Left ventricle myocardium inferior (tissue), 1 donor: ENCODE results near the gene TMEM179. TPM values are rescaled to one million over a fixed set of nuclear protein-coding genes. Genes with fewer than 3 reads are reported as not detected.

Source experiments
- DNase-seq: peaks from one replicate; pipeline ENCODE4 v3.0.0-alpha.2; 2020
- H3K27ac ChIP-seq: fragments of 200-600 bp; replicated peaks from 2 replicates; pipeline ENCODE4 v1.8.0; 2021
- H3K27me3 ChIP-seq: fragments of 200-600 bp; 2 replicates; pipeline ENCODE4 v1.8.0; 2021; ENCODE audit warnings: low read depth
- H3K36me3 ChIP-seq: fragments of 200-600 bp; 2 replicates; pipeline ENCODE4 v1.8.0; 2021
- H3K4me1 ChIP-seq: fragments of 200-600 bp; 2 replicates; pipeline ENCODE4 v1.8.0; 2021
- H3K4me3 ChIP-seq: fragments of 200-600 bp; 2 replicates; pipeline ENCODE4 v1.8.0; 2021; ENCODE audit warnings: mild to moderate bottlenecking, moderate library complexity
- H3K9me3 ChIP-seq: fragments of 200-600 bp; replicated peaks from 2 replicates; pipeline ENCODE4 v1.8.0; 2021
- intact Hi-C: fragments of 100-400 bp; cut with micrococcal nuclease; formaldehyde crosslinking; loops from one replicate; pipeline ENCODE4 v1.11.0; 2022
- total RNA-seq: library from RNA; stranded (reverse); fragmentation: NEBNext Ultra II Directional; extraction: Animal tissue kit (Norgen Biotek cat#: 25700); gene quantifications from one replicate; pipeline ENCODE4 v1.2.1, GENCODE V29; 2021
- TF ChIP-seq, protein P1 (sequence below): fragments of 200-600 bp; IDR thresholded peaks from 2 replicates; pipeline ENCODE4 v1.8.0; 2021; ENCODE audit warnings: antibody characterized with exemption, mild to moderate bottlenecking, borderline replicate concordance
- donor health status: DM: no; HTN: yes; CAD: no; lungs with severe emphysema.

TMEM179 gene
- total RNA-seq, 1 donor from 2014 or later, result 0.49 TPM

DNA sequence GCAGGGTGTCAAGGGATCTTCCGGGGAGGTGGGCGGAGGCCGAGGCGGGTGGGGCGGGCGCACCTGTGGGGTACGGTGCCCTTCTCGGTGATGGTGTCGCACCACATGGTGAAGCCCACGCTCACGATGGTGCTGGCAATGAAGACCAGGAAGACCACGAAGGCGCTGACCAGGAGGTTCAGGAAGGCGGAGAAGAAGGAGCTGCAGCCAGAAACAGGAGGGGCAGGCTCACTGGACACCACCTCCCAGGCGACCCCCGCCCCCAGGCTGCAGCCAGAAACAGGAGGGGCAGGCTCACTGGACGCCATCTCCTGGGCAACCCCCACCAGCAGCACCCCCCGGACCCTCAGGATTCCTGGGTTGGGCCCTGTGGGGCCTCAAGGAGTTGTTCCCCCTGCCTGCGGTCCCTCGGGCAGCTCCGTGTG lies 7.6 kb downstream of the TMEM179 start:
- Histone ChIP-seq H3K9me3 (no peaks in the 10 kb centered on the region), H3K4me1 (peaks cover 26% of the 10 kb centered on the region), H3K36me3 (no peaks in the 10 kb centered on the region), H3K4me3 (no peak overlapping the region), H3K27ac (no peak overlapping the region), H3K27me3 (peaks cover 78% of the 10 kb centered on the region)
- TF ChIP-seq, protein P1, sequence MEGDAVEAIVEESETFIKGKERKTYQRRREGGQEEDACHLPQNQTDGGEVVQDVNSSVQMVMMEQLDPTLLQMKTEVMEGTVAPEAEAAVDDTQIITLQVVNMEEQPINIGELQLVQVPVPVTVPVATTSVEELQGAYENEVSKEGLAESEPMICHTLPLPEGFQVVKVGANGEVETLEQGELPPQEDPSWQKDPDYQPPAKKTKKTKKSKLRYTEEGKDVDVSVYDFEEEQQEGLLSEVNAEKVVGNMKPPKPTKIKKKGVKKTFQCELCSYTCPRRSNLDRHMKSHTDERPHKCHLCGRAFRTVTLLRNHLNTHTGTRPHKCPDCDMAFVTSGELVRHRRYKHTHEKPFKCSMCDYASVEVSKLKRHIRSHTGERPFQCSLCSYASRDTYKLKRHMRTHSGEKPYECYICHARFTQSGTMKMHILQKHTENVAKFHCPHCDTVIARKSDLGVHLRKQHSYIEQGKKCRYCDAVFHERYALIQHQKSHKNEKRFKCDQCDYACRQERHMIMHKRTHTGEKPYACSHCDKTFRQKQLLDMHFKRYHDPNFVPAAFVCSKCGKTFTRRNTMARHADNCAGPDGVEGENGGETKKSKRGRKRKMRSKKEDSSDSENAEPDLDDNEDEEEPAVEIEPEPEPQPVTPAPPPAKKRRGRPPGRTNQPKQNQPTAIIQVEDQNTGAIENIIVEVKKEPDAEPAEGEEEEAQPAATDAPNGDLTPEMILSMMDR, result no peak
- peak; percentile 13 for DNase-seq
- intact Hi-C loops, result no loop called here

DNA sequence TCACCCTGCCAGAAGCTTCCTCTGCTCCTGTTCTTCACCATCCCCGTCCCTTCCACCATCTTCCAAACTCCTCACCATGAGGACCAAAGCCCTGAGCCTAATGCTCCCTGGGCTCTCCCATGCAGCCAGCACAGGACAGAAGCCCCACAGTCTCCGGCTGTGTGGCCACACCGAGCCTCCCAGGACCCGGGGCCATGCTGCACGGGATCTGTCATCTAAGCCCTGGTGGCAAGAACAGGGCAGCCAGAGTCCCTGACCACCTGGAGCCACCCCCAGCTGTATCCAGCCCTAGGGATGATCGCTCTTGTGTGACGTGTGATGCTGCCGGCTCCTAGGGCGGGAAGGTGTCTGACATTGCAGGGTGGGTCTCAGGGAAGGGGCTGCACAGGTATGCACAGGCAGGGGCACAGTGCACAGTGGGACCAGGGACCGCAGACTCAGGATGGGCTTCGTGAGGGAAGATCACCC lies 8.1 kb downstream of the TMEM179 start:
- no peak overlapping the region for H3K27ac ChIP-seq
- no peaks in the 10 kb centered on the region for H3K9me3 ChIP-seq
- no peaks in the 10 kb centered on the region for H3K36me3 ChIP-seq
- H3K27me3 ChIP-seq, result peaks cover 74% of the 10 kb centered on the region
- H3K4me1 ChIP-seq, result peaks cover 26% of the 10 kb centered on the region
- intact Hi-C loops, result no loop called here
- no peak overlapping the region for H3K4me3 ChIP-seq
- DNase-seq, result peak; percentile 6
- TF ChIP-seq, protein P1, result no peak

DNA sequence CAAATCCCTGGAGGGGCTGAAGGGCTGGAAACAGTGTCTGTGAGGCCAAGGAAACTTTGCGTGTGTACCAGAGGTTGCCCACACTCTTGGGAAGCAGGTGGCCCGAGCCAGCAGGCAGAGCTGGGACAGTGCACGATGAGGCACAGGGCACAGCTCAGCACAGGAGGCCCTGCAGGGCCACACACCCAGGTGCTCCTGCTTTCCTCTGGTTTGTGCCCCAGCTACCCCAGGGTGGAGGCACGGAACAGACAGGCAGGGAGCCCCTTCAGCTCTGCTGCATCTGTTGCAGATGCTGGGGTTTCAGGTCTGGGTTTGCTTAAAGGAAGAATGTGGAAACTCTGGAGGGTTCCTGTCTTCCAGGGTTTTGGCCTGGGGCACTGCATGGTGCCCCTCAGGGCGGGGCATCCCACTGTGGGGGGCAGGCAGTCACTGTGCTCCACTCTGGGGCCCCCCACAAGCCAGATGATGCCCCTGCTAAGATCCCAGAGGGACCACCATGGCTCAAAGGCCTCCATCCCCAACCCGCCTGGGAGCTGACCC lies 8.6 kb downstream of the TMEM179 start:
- Histone ChIP-seq H3K9me3 (no peaks in the 10 kb centered on the region), H3K36me3 (no peaks in the 10 kb centered on the region), H3K4me1 (peaks cover 26% of the 10 kb centered on the region), H3K27ac (no peak overlapping the region), H3K4me3 (no peak overlapping the region), H3K27me3 (peaks cover 69% of the 10 kb centered on the region)
- intact Hi-C loops, result no loop called here
- DNase-seq, result peak; percentile 10
- TF ChIP-seq, protein P1, result no peak

DNA sequence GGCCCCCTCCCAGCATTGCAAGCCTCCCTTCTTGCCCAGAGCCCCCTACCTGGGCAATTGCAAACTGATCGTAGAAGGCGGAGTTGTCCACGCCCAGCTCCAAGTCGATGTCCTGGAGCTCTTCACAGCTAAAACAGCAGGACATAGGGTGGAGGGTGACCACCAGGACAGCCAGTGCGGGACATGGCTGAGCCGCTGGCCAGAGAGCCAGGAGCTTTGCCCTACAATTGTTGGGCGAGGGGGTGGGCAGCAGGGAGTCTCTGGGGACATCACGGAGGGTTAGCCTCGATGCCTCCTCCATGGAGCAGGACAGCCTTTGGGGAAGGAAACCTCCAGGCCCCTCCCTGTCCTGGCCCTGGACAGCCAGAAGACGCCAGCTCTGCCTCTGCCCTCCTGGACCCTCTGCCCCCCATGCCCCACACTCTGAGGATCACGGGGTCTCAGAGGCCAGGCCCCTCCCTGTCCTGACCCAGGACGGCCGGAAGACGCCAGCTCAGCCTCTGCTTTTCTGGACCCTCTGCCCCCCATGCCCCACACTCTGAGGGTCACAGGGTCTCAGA lies 9.4 kb downstream of the TMEM179 start:
- peaks cover 26% of the 10 kb centered on the region for H3K4me1 ChIP-seq
- intact Hi-C loops, result no loop called here
- no peak overlapping the region for H3K4me3 ChIP-seq
- H3K27ac ChIP-seq, result no peak overlapping the region
- no peaks in the 10 kb centered on the region for H3K36me3 ChIP-seq
- peak; percentile 9 for DNase-seq
- TF ChIP-seq, protein P1, result no peak
- peaks cover 61% of the 10 kb centered on the region for H3K27me3 ChIP-seq
- H3K9me3 ChIP-seq, result no peaks in the 10 kb centered on the region

DNA sequence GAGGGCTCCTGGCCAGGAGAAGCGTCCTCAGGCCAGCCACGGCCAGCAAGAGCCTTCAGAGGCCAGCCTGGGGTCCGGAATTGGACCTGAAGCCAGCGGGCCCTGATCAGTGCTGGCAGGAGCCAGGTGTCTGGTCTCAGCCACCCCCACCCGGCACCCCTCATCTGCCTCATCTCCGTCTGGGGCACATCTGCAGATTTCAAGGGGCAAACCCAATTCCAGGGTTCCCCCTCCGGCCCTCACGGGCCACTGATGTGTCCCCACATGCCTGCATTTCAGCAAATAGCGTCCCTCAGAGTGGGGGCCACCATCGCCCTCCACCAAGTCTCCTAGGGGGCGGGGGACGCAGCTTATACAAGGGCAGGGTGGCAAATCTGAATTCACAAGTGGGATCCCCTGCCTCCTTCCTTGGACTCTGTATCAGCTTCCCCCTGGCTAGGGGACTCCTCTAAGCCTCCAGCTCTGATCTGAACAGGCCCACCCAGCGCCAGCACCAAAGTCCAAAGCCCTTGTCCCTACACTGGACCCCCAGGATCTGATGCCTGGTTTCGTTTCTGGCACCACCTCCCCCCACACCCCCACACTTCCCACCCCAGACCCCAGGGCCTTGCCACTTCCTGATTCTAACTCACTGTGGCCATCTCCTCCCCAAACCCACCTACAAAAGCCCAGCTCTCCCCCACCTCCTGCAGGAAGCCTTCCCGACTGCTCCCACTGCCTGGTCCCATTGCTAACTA lies 10.1 kb downstream of the TMEM179 start:
- TF ChIP-seq, protein P1, result no peak
- peak; percentile 13 for DNase-seq
- intact Hi-C loops, result no loop called here
- Histone ChIP-seq H3K9me3 (no peaks in the 10 kb centered on the region), H3K4me3 (no peak overlapping the region), H3K4me1 (peaks cover 26% of the 10 kb centered on the region), H3K27ac (no peak overlapping the region), H3K36me3 (no peaks in the 10 kb centered on the region), H3K27me3 (peaks cover 54% of the 10 kb centered on the region)
